ENCODE measurements around the gene HMGN4. TPM values are rescaled to one million over a fixed set of nuclear protein-coding genes. Genes with fewer than 3 reads are reported as not detected.
A peak's percentile ranks its signal among the peaks of the same experiment; 100 is the strongest.

Gene HMGN4
- total and polyA plus RNA-seq, 9 of the 15 experiments (the other 6 are each of a cell fraction or from before 2014, with no cell fraction given), result 35.4 to 134 (median 94.1) TPM

DNA sequence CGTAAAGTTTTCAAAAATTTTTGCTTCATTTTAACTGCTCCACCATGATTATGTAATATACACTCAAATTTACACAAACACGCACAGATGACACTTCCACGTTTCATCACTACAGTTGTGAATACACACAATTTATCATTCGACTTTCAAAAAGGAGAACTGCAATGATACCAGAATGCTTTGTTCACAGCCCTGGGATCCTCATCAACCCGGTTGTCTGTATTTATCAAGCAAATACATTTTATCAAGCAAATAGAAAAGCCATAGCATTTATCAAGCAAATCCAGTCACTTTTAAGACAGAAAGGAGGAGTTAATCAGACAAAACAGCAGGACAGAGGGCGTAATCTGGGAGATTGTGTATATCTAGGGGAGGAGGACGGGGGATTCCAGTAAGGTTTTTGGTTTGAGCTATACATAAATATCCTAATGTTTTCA lies 38.3 kb downstream of the HMGN4 start (continued):
- TF ChIP-seq ARID1B (IDR thresholded peaks at IDR 0.05) (peak; percentile 79), BCL6 (CRISPR knock-in tag; IDR thresholded peaks at IDR 0.05) (no peak), MIER1 (IDR thresholded peaks at IDR 0.05; ENCODE audit: low read depth) (no peak), FOXP4 (CRISPR knock-in tag; IDR thresholded peaks at IDR 0.05; ENCODE audit: borderline replicate concordance) (no peak), NR4A1 (CRISPR knock-in tag; IDR thresholded peaks at IDR 0.05) (no peak), NR4A1 (tag; IDR thresholded peaks at IDR 0.05) (no peak), MAFF (IDR thresholded peaks at IDR 0.05; ENCODE audit: low read length) (no peak), TEAD1 (CRISPR knock-in tag; IDR thresholded peaks at IDR 0.05) (no peak), ZNF444 (CRISPR knock-in tag; IDR thresholded peaks at IDR 0.05) (no peak), POLR3G (IDR thresholded peaks at IDR 0.05; ENCODE audit: extremely low read depth, insufficient read length, insufficient replicate concordance) (no peak), MYC (IDR thresholded peaks at IDR 0.05; ENCODE audit: low read depth, low read length) (no peak), MYC (CRISPR knock-in tag; IDR thresholded peaks at IDR 0.05; ENCODE audit: borderline replicate concordance, low read depth) (0 out of 2 replicates have a peak, but pooled peaks have one; percentile 13), CHCHD3 (CRISPR knock-in tag; IDR thresholded peaks at IDR 0.05) (no peak), HDAC2 (IDR thresholded peaks at IDR 0.05) (0 out of 2 replicates have a peak, but pooled peaks have one; percentile 62), MXI1 (IDR thresholded peaks at IDR 0.05; ENCODE audit: low read depth, low read length) (no peak), ZFX (CRISPR knock-in tag; IDR thresholded peaks at IDR 0.05) (no peak), SMAD4 (CRISPR knock-in tag; conservative IDR thresholded peaks at IDR 0.05) (no peak), MYNN (IDR thresholded peaks at IDR 0.05) (peak; percentile 29; the same call in 1 of the 2 replicates), MYNN (CRISPR knock-in tag; IDR thresholded peaks at IDR 0.05) (no peak), ZBTB8A (IDR thresholded peaks at IDR 0.05; ENCODE audit: partially characterized antibody) (no peak)
- TF ChIP-seq, protein P1, sequence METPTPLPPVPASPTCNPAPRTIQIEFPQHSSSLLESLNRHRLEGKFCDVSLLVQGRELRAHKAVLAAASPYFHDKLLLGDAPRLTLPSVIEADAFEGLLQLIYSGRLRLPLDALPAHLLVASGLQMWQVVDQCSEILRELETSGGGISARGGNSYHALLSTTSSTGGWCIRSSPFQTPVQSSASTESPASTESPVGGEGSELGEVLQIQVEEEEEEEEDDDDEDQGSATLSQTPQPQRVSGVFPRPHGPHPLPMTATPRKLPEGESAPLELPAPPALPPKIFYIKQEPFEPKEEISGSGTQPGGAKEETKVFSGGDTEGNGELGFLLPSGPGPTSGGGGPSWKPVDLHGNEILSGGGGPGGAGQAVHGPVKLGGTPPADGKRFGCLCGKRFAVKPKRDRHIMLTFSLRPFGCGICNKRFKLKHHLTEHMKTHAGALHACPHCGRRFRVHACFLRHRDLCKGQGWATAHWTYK (CRISPR knock-in tag; IDR thresholded peaks at IDR 0.05), result no peak
- TF ChIP-seq, protein P2, sequence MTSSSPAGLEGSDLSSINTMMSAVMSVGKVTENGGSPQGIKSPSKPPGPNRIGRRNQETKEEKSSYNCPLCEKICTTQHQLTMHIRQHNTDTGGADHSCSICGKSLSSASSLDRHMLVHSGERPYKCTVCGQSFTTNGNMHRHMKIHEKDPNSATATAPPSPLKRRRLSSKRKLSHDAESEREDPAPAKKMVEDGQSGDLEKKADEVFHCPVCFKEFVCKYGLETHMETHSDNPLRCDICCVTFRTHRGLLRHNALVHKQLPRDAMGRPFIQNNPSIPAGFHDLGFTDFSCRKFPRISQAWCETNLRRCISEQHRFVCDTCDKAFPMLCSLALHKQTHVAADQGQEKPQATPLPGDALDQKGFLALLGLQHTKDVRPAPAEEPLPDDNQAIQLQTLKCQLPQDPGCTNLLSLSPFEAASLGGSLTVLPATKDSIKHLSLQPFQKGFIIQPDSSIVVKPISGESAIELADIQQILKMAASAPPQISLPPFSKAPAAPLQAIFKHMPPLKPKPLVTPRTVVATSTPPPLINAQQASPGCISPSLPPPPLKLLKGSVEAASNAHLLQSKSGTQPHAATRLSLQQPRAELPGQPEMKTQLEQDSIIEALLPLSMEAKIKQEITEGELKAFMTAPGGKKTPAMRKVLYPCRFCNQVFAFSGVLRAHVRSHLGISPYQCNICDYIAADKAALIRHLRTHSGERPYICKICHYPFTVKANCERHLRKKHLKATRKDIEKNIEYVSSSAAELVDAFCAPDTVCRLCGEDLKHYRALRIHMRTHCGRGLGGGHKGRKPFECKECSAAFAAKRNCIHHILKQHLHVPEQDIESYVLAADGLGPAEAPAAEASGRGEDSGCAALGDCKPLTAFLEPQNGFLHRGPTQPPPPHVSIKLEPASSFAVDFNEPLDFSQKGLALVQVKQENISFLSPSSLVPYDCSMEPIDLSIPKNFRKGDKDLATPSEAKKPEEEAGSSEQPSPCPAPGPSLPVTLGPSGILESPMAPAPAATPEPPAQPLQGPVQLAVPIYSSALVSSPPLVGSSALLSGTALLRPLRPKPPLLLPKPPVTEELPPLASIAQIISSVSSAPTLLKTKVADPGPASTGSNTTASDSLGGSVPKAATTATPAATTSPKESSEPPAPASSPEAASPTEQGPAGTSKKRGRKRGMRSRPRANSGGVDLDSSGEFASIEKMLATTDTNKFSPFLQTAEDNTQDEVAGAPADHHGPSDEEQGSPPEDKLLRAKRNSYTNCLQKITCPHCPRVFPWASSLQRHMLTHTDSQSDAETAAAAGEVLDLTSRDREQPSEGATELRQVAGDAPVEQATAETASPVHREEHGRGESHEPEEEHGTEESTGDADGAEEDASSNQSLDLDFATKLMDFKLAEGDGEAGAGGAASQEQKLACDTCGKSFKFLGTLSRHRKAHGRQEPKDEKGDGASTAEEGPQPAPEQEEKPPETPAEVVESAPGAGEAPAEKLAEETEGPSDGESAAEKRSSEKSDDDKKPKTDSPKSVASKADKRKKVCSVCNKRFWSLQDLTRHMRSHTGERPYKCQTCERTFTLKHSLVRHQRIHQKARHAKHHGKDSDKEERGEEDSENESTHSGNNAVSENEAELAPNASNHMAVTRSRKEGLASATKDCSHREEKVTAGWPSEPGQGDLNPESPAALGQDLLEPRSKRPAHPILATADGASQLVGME (CRISPR knock-in tag; IDR thresholded peaks at IDR 0.05), result no peak

Measured in K562 (cell line).